ENCODE results near the gene OTP.

- TF ChIP-seq CTCF (IDR thresholded peaks at IDR 0.05) (no peak), POLR2AphosphoS5 (IDR thresholded peaks at IDR 0.05; ENCODE audit: low read depth, low read length) (no peak), SIN3A (IDR thresholded peaks at IDR 0.05; ENCODE audit: borderline replicate concordance, insufficient read depth, low read depth, low read length) (no peak), REST (IDR thresholded peaks at IDR 0.05; ENCODE audit: insufficient read depth in 1 of 2, low read depth in 2 of 2, low read length in 1 of 2) (no peak)
Measured at GRCh38 chr5:77650686-77651085, 12.2 kb upstream of the OTP start.
